Gastrocnemius medialis (tissue), 4 donors: Measurements from ENCODE around the gene LMBR1.
A peak's percentile ranks its signal among the peaks of the same experiment; 100 is the strongest.

Source experiments
- CTCF ChIP-seq, 5 experiments: fragments of 450-650 bp in 3 of 5; fragments of 200-600 bp in 2 of 5; sonication (generic) in 2 of 5; IDR thresholded peaks in 4 of 5; conservative IDR thresholded peaks in 1 of 5; 1 replicate in 4 of 5; 2 replicates in 1 of 5; pipeline ENCODE4 v1.5.1; 2016 to 2019; ENCODE audit warnings: antibody characterized with exemption in 5 of 5, mild to moderate bottlenecking in 3 of 5, moderate library complexity in 3 of 5
- POLR2A ChIP-seq, 2 donors: fragments of 450-650 bp; IDR thresholded peaks; one replicate each; pipeline ENCODE4 v1.6.1; 2017; ENCODE audit warnings: antibody characterized with exemption in 2 of 2, mild to moderate bottlenecking in 2 of 2, moderate library complexity in 2 of 2

DNA sequence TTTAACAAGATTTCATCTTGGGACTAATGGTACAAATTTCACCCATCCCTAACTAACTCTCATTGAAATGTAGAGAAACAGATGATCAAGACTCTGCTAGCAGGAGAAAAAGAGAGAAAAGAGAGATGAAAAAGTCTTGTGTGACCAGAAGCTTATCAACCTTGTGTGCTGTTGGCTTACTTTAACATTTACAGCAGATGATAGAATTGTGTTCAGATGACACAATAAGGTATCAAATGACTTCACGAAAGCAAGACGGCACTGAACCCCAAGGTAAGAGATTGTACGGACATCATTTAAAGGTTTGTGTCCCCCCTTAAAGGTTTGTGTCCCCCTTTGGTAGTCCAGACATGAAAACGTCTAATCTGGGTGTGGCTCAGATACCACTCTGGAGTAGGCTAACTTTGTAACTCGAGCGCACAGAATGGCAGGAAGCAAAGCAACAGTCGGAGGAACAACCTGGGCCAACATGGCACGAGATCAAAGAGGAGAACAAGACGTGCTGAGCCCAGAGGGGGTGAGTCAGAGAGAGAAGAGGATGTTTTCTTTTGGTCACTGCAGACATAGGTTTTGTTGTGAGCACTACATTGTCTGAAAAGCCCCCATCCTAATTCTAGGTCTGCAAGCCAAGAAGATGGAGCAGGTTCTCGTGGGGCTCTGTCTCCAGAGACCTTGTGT lies 10.4 kb upstream of the LMBR1 start:
- TF ChIP-seq CTCF (IDR thresholded peaks at IDR 0.05 in 4 of 5, conservative IDR thresholded peaks at IDR 0.05 in 1 of 5) (no peak), POLR2A (IDR thresholded peaks at IDR 0.05) (peak; percentile 26 to 35)
